AG09309 (cell line): ENCODE results near the gene DNAJB14.
A peak's percentile ranks its signal among the peaks of the same experiment; 100 is the strongest.

Experiments
- DNase-seq: peaks from one replicate; pipeline ENCODE4 v3.0.0-alpha.2; 2010; ENCODE audit warnings: low read depth
- H3K4me3 ChIP-seq: 2 replicates; pipeline ENCODE4 v1.5.1; 2011; ENCODE audit warnings: mild to moderate bottlenecking, low read depth, low read length, moderate library complexity; ENCODE audit not compliant: control insufficient read depth
- TF ChIP-seq, protein P1 (sequence below): IDR thresholded peaks from 2 replicates; pipeline ENCODE4 v1.5.1; 2011; ENCODE audit warnings: mild to moderate bottlenecking, low read depth, low read length, inconsistent platforms; ENCODE audit not compliant: insufficient read depth, control insufficient read depth; ENCODE audit errors: missing control alignments

DNAJB14 gene

DNA sequence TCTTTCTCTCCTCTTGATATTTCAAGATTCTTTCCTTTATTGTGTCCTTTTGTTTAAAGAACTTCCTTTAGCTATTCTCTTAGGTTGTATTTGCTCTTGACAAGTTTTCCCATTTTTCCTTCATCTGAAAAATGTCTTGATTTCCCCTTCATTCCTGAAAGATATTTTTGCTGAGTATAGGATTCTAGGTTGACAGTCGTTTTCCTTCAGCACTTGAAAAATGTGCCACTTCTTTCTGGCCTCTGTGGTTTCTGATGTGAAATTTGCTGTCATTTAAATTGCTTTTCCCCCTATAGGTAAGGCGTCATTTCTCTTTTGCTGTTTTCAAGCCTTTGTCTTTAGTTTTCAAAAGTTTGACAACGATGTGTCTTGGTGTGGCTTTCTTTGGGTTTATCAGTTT lies 28.8 kb downstream of the DNAJB14 start:
- H3K4me3 ChIP-seq: no peak overlapping the region
- no peak for DNase-seq
- TF ChIP-seq, protein P1, sequence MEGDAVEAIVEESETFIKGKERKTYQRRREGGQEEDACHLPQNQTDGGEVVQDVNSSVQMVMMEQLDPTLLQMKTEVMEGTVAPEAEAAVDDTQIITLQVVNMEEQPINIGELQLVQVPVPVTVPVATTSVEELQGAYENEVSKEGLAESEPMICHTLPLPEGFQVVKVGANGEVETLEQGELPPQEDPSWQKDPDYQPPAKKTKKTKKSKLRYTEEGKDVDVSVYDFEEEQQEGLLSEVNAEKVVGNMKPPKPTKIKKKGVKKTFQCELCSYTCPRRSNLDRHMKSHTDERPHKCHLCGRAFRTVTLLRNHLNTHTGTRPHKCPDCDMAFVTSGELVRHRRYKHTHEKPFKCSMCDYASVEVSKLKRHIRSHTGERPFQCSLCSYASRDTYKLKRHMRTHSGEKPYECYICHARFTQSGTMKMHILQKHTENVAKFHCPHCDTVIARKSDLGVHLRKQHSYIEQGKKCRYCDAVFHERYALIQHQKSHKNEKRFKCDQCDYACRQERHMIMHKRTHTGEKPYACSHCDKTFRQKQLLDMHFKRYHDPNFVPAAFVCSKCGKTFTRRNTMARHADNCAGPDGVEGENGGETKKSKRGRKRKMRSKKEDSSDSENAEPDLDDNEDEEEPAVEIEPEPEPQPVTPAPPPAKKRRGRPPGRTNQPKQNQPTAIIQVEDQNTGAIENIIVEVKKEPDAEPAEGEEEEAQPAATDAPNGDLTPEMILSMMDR: no peak

DNA sequence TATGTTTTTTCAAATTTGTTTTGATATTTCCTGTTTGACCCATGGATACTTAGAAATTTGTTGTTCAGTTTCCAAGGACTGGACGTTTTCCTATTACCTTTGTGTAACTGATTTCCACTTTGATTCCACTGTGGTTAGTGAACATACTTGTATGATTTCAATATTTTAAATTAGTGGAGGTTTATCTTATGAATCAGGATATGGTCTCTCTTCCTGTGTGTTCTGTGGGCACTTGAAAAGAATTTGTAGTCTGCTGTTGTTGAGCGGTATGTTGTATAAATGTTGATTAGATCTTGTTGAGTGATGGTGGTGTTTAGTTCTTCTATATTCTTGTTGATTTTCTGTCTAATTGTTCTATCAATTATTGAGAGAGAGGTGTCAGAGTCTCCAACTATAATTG lies 31.0 kb downstream of the DNAJB14 start:
- no peak for DNase-seq
- H3K4me3 ChIP-seq: no peak overlapping the region
- TF ChIP-seq, protein P1: no peak

DNA sequence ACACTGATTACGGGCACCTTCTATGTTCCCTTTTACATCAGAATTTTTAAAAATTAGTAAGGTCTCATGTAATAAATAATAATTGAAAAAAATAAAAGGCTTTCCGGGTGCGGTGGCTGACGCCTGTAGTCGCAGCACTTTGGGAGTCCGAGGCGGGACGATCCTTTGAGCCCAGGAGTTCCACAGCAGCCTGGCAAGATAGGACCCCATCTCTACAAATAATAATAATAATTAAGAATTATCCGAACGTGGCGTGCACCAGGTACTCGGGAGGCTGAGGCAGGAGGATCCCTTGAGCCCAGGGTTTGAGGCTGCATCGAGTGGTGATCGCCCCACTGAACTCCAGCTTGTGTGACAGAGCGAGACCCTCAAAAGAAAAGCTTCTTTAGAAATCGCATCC lies 51.4 kb downstream of the DNAJB14 start:
- no peak for DNase-seq
- no peak overlapping the region; the same call in 1 of the 2 replicates for H3K4me3 ChIP-seq
- TF ChIP-seq, protein P1: no peak

DNA sequence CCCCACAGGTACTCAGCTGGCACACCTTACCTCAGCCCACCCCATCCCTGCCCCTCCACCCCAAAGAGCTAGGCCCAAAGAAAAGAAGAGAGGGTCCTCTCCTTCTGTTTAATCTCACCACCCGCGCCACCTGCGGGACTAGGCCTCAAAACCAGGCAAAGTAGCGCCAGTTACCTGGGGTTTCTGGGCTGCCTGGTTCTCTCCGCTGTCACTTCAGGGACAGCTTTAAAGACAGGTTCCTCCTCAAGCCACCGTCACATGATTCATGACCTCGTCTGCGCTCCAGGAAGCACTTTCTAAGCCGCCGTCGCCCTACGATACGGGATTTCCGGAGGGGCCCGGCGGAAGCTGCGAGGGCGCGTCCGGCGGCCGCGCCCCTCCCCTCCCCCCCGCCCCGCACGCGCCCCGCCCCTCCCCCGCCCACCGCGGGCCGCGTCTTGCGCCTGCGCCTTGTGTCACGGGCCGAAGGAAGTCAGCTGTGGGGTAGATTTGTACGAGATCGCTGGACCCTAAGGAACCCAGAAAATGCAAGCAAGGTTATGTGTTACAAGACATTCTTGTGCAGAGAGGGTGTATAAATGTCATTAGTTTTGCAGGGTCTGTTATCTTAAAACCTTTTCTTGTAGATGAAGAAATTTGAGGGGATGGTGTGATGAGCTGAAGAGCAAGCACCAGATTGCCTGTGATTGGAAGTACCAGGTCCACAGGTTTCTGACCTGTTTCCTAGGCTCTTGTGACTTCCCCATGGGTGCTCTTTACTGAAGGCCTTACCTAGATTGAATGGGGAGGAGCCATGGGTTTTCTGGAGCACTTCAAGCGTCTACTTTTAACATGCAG lies 52.0 kb downstream of the DNAJB14 start, which contains the start of gene LAMTOR3:
Gene LAMTOR3 (minus strand): TSS at position 267 of the 837 bp plus-strand sequence. CDS start 464 bp downstream, outside the sequence.
- peak; percentile 57 for DNase-seq
- H3K4me3 ChIP-seq: peak within 1 kb of the TSS; percentile 99
- TF ChIP-seq, protein P1: no peak

DNA sequence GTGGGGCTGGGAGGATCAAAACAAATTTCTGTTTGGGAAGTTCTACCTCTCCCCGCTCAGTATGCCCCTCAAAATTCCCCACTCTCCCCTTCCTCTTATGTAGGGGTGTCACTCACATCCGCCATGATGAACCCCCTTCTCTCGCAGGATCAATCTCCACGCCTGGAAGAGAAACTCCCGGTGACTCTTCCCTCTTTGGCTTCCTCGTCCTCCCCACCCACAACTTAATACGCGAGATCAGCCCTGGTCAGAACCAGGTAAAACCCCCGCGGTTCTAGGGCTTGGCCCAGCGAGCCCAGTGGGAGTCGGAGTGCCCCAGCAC lies 52.6 kb downstream of the DNAJB14 start:
- H3K4me3 ChIP-seq: peak overlapping the region; percentile 99
- TF ChIP-seq, protein P1: no peak
- no peak for DNase-seq

DNA sequence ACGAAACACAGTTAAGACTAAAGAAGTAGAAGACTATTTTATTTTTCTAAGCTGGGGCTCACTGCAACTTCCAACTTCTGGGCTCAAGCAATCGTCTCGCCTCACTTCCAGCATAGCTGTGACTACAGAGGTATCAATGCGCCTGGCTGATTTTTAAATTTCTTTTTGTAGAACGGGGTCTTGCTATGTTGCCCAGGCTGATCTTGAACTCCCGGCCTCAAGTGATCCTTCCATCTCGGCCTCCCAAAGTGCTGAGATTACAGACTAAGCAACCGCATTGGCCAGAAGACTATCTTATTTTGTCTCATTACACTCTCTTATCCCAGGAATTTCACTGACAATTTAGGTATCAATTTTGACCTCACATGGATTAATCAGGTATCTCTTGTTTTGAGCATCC lies 53.4 kb downstream of the DNAJB14 start:
- DNase-seq: no peak
- H3K4me3 ChIP-seq: peak overlapping the region; percentile 99
- TF ChIP-seq, protein P1: no peak
